Endothelial cell (in vitro differentiated cells): ENCODE data around the gene FAM83F. TPM values are rescaled to one million over a fixed set of nuclear protein-coding genes. Genes with fewer than 3 reads are reported as not detected.

ENCODE experiments used
- DNase-seq: peaks from one replicate; pipeline ENCODE4 v3.0.0; 2021; ENCODE audit warnings: low spot score
- H3K27ac Mint-ChIP-seq: one replicate; pipeline ENCODE4 v1.8.0; 2021; ENCODE audit warnings: mixed read lengths, inconsistent platforms; ENCODE audit not compliant: unreplicated experiment
- H3K27me3 Mint-ChIP-seq: one replicate; pipeline ENCODE4 v1.8.0; 2021; ENCODE audit warnings: mild to moderate bottlenecking, moderate library complexity, mixed read lengths, inconsistent platforms; ENCODE audit not compliant: unreplicated experiment
- H3K36me3 Mint-ChIP-seq: one replicate; pipeline ENCODE4 v1.8.0; 2021; ENCODE audit warnings: mild to moderate bottlenecking, low read depth, mixed read lengths, inconsistent platforms; ENCODE audit not compliant: unreplicated experiment
- H3K4me1 Mint-ChIP-seq: one replicate; pipeline ENCODE4 v1.8.0; 2021; ENCODE audit warnings: mild to moderate bottlenecking, mixed read lengths, inconsistent platforms; ENCODE audit not compliant: unreplicated experiment
- H3K4me3 Mint-ChIP-seq: one replicate; pipeline ENCODE4 v1.8.0; 2021; ENCODE audit warnings: mild to moderate bottlenecking, mixed read lengths, inconsistent platforms; ENCODE audit not compliant: unreplicated experiment
- H3K9me3 Mint-ChIP-seq: one replicate; pipeline ENCODE4 v1.8.0; 2021; ENCODE audit warnings: mixed read lengths, inconsistent platforms; ENCODE audit not compliant: unreplicated experiment
- CTCF ChIP-seq: fragments of 200-600 bp; sonication (generic); IDR thresholded peaks from one replicate; pipeline ENCODE4 v1.5.0; 2021; ENCODE audit warnings: antibody characterized with exemption; ENCODE audit not compliant: unreplicated experiment
- total RNA-seq: library from RNA; stranded (reverse); fragmentation: NEBNext Ultra II Directional; extraction: Animal tissue kit (Norgen Biotek cat#: 25700); gene quantifications from one replicate; pipeline ENCODE4 v1.2.1, GENCODE V29; 2021; ENCODE audit not compliant: unreplicated experiment

Gene FAM83F
- total RNA-seq, 1 donor from 2014 or later, result 3.5 TPM

DNA sequence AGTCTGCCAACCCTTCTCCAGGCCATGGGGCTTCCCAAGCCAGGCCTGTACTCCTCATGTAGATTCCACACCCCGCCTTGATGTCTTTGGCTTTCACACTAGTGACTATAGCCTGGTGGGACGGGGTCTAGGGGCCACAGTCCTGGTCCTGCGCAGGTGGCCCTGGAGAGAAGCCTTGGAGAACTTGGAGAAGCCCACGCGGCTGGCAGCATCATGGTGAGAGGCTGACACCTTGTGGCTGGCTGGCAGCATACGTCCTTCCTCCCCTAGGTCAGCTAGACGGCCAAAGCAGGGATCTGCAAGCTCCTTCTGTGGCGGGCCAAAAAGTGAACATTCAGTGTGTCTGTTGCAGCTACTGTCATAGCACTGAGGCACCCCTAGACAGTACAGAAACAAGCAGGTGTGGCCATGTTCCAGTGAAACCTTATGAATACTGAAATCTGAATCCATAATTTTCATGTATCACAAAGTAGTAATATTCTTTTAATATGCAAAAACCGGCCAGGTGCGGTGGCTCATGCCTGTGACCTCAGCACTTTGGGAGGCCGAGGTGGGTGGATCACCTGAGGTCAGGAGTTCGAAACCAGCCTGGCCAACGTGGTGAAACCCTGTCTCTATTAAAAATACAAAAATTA lies 42.0 kb downstream of the FAM83F start:
- Mint-ChIP-seq H3K36me3 (no peaks in the 10 kb centered on the region), H3K9me3 (no peaks in the 10 kb centered on the region), H3K27me3 (peaks cover 4% of the 10 kb centered on the region), H3K4me3 (no peak overlapping the region), H3K27ac (no peak overlapping the region), H3K4me1 (peaks cover 3% of the 10 kb centered on the region)
- peak; percentile 74 for DNase-seq
- peak; percentile 37 for TF ChIP-seq CTCF

DNA sequence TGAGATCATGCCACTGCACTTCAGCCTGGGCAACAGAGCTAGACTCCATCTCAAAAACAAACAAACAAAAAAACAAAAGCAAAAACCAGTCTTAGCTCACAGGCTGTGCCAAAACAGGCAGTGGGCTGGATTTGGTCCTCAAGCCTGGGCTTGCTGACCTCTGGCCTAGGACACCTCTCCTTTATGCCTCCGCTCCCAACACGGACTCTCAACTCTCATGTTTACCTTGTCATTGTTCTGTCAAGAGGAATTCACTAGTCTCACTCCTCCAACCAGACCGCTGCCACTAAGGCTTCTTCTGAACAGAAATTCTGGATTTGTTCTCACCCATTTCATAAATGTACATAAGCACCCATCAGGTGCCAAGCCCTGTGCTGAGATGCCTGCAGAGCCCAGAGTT lies 42.6 kb downstream of the FAM83F start:
- H3K27me3 Mint-ChIP-seq, result peaks cover 4% of the 10 kb centered on the region
- no peak overlapping the region for H3K27ac Mint-ChIP-seq
- peaks cover 3% of the 10 kb centered on the region for H3K4me1 Mint-ChIP-seq
- H3K4me3 Mint-ChIP-seq, result no peak overlapping the region
- no peak for TF ChIP-seq CTCF
- DNase-seq, result no peak
- no peaks in the 10 kb centered on the region for H3K36me3 Mint-ChIP-seq
- H3K9me3 Mint-ChIP-seq, result no peaks in the 10 kb centered on the region

DNA sequence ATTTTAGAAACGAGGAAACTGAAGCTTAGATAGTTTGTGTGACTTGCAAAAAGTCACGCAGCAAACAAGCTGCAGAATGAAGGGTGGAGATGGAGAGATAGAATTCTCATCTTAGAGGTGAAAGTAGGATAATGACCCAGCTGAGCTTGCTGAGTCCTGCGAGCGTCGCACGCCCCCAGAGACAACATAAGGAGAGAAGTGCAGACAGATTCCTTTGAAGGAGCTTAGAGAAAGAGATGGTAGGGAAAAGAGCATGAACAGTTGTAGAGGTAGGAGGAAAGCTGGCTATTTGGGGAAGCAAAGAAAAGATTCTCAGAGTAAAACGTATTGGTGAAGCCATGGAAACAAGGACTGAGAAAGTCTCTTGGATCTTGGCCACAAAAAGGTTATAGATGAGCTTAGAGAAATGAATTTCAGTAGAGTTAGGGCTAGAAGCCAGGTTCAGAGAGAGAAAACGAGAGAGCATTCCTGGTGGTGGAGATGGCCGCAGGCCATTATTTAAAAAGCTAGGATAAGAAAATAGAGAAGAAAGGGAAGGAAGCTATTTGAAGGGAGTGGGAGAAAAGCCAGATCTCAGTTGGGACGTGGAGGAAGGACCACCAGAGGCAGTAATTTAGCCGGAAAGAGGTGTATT lies 44.8 kb downstream of the FAM83F start:
- H3K36me3 Mint-ChIP-seq, result no peaks in the 10 kb centered on the region
- no peak for DNase-seq
- no peak overlapping the region for H3K27ac Mint-ChIP-seq
- no peaks in the 10 kb centered on the region for H3K9me3 Mint-ChIP-seq
- H3K4me1 Mint-ChIP-seq, result peaks cover 11% of the 10 kb centered on the region
- no peak for TF ChIP-seq CTCF
- H3K27me3 Mint-ChIP-seq, result peaks cover 8% of the 10 kb centered on the region
- H3K4me3 Mint-ChIP-seq, result no peak overlapping the region

- H3K9me3 Mint-ChIP-seq, result no peaks in the 10 kb centered on the region
Observed at GRCh38 chr22:40040927-40041326, 46.2 kb downstream of the FAM83F start.

More at GRCh38 chr22:40040927-40041326, 46.2 kb downstream of the FAM83F start:
- no peak overlapping the region for H3K4me3 Mint-ChIP-seq
- H3K36me3 Mint-ChIP-seq, result no peaks in the 10 kb centered on the region
- H3K27ac Mint-ChIP-seq, result no peak overlapping the region
- TF ChIP-seq CTCF, result no peak
- peaks cover 7% of the 10 kb centered on the region for H3K27me3 Mint-ChIP-seq
- peaks cover 12% of the 10 kb centered on the region for H3K4me1 Mint-ChIP-seq
- no peak for DNase-seq
